ENCODE results near the gene LRRC75A. TPM values are rescaled to one million over a fixed set of nuclear protein-coding genes. Genes with fewer than 3 reads are reported as not detected.

The LRRC75A gene
- total and polyA plus RNA-seq, 2 of the 13 experiments (the other 11 are each of a cell fraction or from before 2014, with no cell fraction given), result 0.03 TPM; not detected in 1

DNA sequence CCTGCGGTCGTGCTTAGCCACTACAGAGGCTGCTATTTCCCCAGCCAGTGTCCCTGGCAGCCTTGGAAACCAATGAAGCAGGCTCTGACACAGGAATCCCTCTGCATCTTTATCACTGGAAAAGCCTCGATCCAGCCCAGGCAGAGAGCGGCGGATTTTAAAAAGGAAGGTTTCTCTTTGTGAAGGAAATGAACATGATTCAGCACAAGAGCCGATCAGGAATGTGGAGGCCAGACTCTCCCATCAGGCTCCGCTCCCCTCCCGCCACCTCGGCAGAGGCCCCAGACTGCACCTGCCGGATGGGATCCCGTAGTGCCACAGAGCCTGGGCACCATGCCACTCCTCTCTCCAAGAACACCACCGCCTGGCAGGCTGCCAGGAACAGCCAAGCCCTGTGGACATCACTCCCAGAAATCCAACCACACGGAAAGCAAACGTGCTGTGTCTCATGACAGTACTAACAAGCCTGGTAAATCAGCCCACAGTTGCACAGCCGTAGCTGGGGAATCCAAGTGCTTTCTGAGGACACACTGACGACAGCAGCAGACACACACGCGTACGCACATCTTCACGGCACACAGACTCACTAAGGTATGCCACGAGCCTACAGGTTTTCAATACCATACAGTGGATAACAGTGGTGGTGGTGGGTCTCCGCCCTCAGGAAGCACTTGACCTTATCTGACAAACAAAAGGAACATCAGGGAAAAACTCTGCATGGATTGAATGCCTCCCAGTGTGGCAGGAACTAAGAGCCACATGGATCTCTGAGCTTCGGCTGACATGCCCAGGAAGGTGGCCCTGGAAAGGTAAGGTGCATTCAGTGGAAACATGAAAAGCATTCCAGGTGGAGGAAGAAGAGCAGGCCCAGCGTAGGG, 5.4 kb downstream of the LRRC75A start:
- intact Hi-C loops (cut with micrococcal nuclease; ENCODE audit: unreplicated experiment), result no loop called here
- no peak for TF ChIP-seq MIER3 (CRISPR knock-in tag; IDR thresholded peaks at IDR 0.05; ENCODE audit: borderline replicate concordance)
- TF ChIP-seq LCORL (IDR thresholded peaks at IDR 0.05), result peak; percentile 75
- TF ChIP-seq LCORL (CRISPR knock-in tag; IDR thresholded peaks at IDR 0.05), result no peak
- no peak for TF ChIP-seq ZNF510 (CRISPR knock-in tag; IDR thresholded peaks at IDR 0.05; ENCODE audit: low read depth)
- WGBS (ENCODE audit: low lambda C conversion rate), result 47% methylated on average over 11 of the region's 24 CpGs
- H3K79me2 ChIP-seq (ENCODE audit: insufficient read depth, low read length), result no peaks in the 10 kb centered on the region
- H3K9me3 ChIP-seq (ENCODE audit: low read length), result no peaks in the 10 kb centered on the region
- no peak overlapping the region for H2AFZ ChIP-seq (ENCODE audit: low read length)
- H3K36me3 ChIP-seq (replicated peaks in 1 of 2; ENCODE audit: control insufficient read depth in 1 of 2, insufficient read depth in 2 of 2, low read length in 2 of 2), result no peaks in the 10 kb centered on the region
- no peak overlapping the region for H3K9ac ChIP-seq (ENCODE audit: insufficient read depth, low read depth, low read length)
- no peaks in the 10 kb centered on the region for H4K20me1 ChIP-seq (ENCODE audit: insufficient read depth, low read length)
- ATAC-seq (no peak), DNase-seq (ENCODE audit: low spot score) (no peak), FAIRE-seq (no peak)
- peaks cover 22 to 79% of the 10 kb centered on the region in 2 experiments; a peak in 4 of 5 replicates for H3K27me3 ChIP-seq (ENCODE audit: control insufficient read depth in 1 of 2, insufficient read depth in 2 of 2, low read length in 2 of 2)
- no peak overlapping the region for H3K27ac ChIP-seq (ENCODE audit: extremely low read length, insufficient read depth, low read length)
- CTCF ChIA-PET (ENCODE audit: low intra/inter-chr PET ratio, low total read pairs), result no interaction called here
- in situ Hi-C loops (cut with HindIII; ENCODE audit: extremely low pct_ligation_motif_present, low pct_unique_long_range_greater_than_20kb), result no loop called here
- no peak overlapping the region for H3K4me2 ChIP-seq (ENCODE audit: low read depth, low read length)
- POLR2A ChIA-PET, result no interaction called here
- BruUV-seq (replicated peaks), result no TSS peak
- H3K4me3 ChIP-seq (replicated peaks in 1 of 3; ENCODE audit: insufficient read depth in 1 of 3, low read depth in 2 of 3, low read length in 3 of 3), result no peak overlapping the region
- H3K4me1 ChIP-seq (ENCODE audit: insufficient read depth, low read length), result peaks cover 14% of the 10 kb centered on the region

DNA sequence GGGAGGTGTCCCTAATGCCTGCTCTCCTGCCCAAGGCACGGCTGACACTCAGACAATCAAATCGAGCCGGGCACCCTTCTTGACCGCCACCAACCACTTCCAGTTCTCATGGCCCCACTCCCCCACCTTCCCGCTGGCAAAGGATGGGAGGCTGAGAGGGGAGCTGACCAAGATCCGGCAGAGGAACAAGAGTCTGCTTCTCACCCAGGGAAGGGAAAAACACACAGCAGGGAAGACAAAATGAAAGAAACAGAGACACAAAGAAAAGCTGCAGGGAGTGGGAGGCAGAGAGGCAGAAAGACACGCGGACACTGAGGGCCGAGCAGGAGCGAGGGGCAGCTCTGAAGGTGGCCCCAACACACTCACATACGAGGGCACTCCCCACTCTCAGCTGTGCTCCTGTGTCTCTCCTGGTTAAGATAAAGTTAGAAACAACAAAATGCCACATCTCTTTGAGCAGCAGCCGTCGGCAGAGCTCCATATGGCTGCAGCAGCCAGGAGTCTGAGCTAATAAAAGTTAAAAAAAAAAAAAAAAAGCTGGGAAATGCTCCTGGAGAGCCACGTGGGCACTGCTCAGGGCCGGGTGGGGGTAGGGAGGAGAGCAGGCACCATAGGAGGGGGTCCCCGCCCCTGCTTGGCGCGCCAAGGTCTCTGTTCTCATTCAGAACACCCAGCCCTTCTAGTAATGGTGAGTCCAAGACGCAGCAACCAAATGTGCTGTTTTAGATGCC, 7.4 kb downstream of the LRRC75A start:
- Histone ChIP-seq H3K79me2 (ENCODE audit: insufficient read depth, low read length) (no peaks in the 10 kb centered on the region), H4K20me1 (ENCODE audit: insufficient read depth, low read length) (no peaks in the 10 kb centered on the region), H3K4me3 (replicated peaks in 1 of 3; ENCODE audit: insufficient read depth in 1 of 3, low read depth in 2 of 3, low read length in 3 of 3) (no peak overlapping the region), H3K4me2 (ENCODE audit: low read depth, low read length) (no peak overlapping the region), H3K4me1 (ENCODE audit: insufficient read depth, low read length) (peaks cover 14% of the 10 kb centered on the region), H2AFZ (ENCODE audit: low read length) (no peak overlapping the region), H3K9ac (ENCODE audit: insufficient read depth, low read depth, low read length) (no peak overlapping the region), H3K27ac (ENCODE audit: extremely low read length, insufficient read depth, low read length) (no peak overlapping the region), H3K36me3 (replicated peaks in 1 of 2; ENCODE audit: control insufficient read depth in 1 of 2, insufficient read depth in 2 of 2, low read length in 2 of 2) (no peaks in the 10 kb centered on the region), H3K9me3 (ENCODE audit: low read length) (no peaks in the 10 kb centered on the region), H3K27me3 (ENCODE audit: control insufficient read depth in 1 of 2, insufficient read depth in 2 of 2, low read length in 2 of 2) (peaks cover 14 to 74% of the 10 kb centered on the region in 2 experiments)
- no TSS peak for BruUV-seq (replicated peaks)
- TF ChIP-seq ZC3H4 (CRISPR knock-in tag; IDR thresholded peaks at IDR 0.05; ENCODE audit: borderline replicate concordance) (no peak), ATF7 (IDR thresholded peaks at IDR 0.05) (no peak), ATF7 (CRISPR knock-in tag; IDR thresholded peaks at IDR 0.05) (no peak), ZNF749 (CRISPR knock-in tag; IDR thresholded peaks at IDR 0.05; ENCODE audit: borderline replicate concordance) (no peak)
- DNase-seq (ENCODE audit: low spot score) (no peak), FAIRE-seq (no peak), ATAC-seq (no peak)
- intact Hi-C loops (cut with micrococcal nuclease; ENCODE audit: unreplicated experiment) (no loop called here), in situ Hi-C loops (cut with HindIII; ENCODE audit: extremely low pct_ligation_motif_present, low pct_unique_long_range_greater_than_20kb) (no loop called here)
- CTCF ChIA-PET (ENCODE audit: low intra/inter-chr PET ratio, low total read pairs), result no interaction called here
- WGBS (ENCODE audit: low lambda C conversion rate), result 55% methylated on average over 19 of the region's 19 CpGs
- POLR2A ChIA-PET, result no interaction called here
